ENCODE results near the gene BCL6B.

DNA sequence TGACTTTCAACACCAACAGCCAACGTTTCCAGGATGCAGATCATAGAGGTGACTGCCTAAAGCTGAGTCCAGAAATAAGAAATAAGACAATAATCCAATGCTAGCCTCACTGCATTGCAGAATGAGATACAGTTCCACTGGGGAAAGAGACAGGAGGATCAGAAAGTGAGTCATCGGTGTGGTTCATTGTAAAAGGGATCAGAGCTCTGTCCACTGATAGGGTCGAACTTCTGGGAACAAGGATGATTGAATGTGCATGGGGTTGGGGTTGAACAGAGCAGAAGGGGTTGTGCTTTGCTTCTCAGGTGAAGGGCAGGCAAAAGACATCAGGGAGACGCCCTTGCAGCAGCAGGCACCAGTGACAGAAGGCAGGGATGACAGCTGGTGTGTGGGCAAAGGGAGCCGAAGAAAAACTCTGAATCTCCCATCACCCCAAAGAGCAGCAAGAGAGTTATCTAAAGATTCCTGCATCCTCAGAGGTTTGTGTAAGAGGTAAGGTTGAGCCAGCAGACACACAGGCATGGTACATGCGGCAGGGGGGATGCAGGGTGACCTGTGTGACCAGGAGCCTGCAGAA, 40.8 kb downstream of the BCL6B start:
- TF ChIP-seq, protein P1, sequence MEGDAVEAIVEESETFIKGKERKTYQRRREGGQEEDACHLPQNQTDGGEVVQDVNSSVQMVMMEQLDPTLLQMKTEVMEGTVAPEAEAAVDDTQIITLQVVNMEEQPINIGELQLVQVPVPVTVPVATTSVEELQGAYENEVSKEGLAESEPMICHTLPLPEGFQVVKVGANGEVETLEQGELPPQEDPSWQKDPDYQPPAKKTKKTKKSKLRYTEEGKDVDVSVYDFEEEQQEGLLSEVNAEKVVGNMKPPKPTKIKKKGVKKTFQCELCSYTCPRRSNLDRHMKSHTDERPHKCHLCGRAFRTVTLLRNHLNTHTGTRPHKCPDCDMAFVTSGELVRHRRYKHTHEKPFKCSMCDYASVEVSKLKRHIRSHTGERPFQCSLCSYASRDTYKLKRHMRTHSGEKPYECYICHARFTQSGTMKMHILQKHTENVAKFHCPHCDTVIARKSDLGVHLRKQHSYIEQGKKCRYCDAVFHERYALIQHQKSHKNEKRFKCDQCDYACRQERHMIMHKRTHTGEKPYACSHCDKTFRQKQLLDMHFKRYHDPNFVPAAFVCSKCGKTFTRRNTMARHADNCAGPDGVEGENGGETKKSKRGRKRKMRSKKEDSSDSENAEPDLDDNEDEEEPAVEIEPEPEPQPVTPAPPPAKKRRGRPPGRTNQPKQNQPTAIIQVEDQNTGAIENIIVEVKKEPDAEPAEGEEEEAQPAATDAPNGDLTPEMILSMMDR (conservative IDR thresholded peaks at IDR 0.05; ENCODE audit: low read length), result no peak
- no peak for TF ChIP-seq EZH2phosphoT487 (IDR thresholded peaks at IDR 0.05; ENCODE audit: borderline replicate concordance, low read depth, low read length)
